Spleen (tissue), 7 donors: Measurements from ENCODE around the gene NBEA.

Source experiments
- POLR2A ChIP-seq, 3 donors: fragments of 450-650 bp; IDR thresholded peaks; one replicate each; pipeline ENCODE4 v1.5.1; 2017; ENCODE audit warnings: antibody characterized with exemption in 3 of 3, mild to moderate bottlenecking in 1 of 3
- TF ChIP-seq, protein P1 (sequence below), 11 experiments: fragments of 200-600 bp in 7 of 11; fragments of 450-650 bp in 4 of 11; sonication (generic) in 4 of 11; IDR thresholded peaks in 8 of 11; conservative IDR thresholded peaks in 3 of 11; 1 replicate in 7 of 11; 2 replicates in 4 of 11; pipeline versions ENCODE4 v1.4.0 to v1.8.0; 2016 to 2021; ENCODE audit warnings: antibody characterized with exemption in 11 of 11, inconsistent platforms in 4 of 11, mild to moderate bottlenecking in 1 of 11
- donor health status: DM: no; HTN: no; CAD: no; lungs with moderate emphysema.
- donor health status: DM: no; HTN: no; CAD: no.
- donor health status: DM: no; HTN: no; CAD: no.

- TF ChIP-seq, protein P1, sequence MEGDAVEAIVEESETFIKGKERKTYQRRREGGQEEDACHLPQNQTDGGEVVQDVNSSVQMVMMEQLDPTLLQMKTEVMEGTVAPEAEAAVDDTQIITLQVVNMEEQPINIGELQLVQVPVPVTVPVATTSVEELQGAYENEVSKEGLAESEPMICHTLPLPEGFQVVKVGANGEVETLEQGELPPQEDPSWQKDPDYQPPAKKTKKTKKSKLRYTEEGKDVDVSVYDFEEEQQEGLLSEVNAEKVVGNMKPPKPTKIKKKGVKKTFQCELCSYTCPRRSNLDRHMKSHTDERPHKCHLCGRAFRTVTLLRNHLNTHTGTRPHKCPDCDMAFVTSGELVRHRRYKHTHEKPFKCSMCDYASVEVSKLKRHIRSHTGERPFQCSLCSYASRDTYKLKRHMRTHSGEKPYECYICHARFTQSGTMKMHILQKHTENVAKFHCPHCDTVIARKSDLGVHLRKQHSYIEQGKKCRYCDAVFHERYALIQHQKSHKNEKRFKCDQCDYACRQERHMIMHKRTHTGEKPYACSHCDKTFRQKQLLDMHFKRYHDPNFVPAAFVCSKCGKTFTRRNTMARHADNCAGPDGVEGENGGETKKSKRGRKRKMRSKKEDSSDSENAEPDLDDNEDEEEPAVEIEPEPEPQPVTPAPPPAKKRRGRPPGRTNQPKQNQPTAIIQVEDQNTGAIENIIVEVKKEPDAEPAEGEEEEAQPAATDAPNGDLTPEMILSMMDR (IDR thresholded peaks at IDR 0.05 in 8 of 11, conservative IDR thresholded peaks at IDR 0.05 in 3 of 11), result no peak
- TF ChIP-seq POLR2A (IDR thresholded peaks at IDR 0.05), result no peak
Measured at GRCh38 chr13:35392768-35393167, 450.7 kb downstream of the NBEA start.
